MCF 10A (cell line): Measurements from ENCODE around the gene KIF19. TPM values are rescaled to one million over a fixed set of nuclear protein-coding genes. Genes with fewer than 3 reads are reported as not detected.

Experiments
- BruUV-seq: library from RNA; stranded (reverse); fragments of 400-500 nt; replicated peaks from 2 replicates; lab custom pipeline; 2021; lab: Mats Ljungman, UMichigan
- CTCF ChIA-PET: fragments of 300-600 bp; sonication (Branson Sonifier 250); formaldehyde crosslinking; extraction: SDS; loops from one replicate; lab custom pipeline; 2021; ENCODE audit warnings: antibody characterized with exemption, inconsistent platforms; lab: Yijun Ruan, JAX
- POLR2A ChIA-PET: fragments of 300-600, 350-650 bp; sonication (Branson Sonifier 250); formaldehyde crosslinking; extraction: SDS; loops from one replicate; lab custom pipeline; 2020; ENCODE audit warnings: antibody characterized with exemption, inconsistent platforms; lab: Yijun Ruan, JAX
- DNase-seq: peaks from one replicate; pipeline ENCODE4 v3.0.0-alpha.2; 2018; ENCODE audit not compliant: unreplicated experiment
- H3K27ac Mint-ChIP-seq: one replicate; pipeline ENCODE4 v1.8.0; 2022; ENCODE audit warnings: mild to moderate bottlenecking, low read depth, mixed read lengths; ENCODE audit not compliant: unreplicated experiment
- H3K27me3 Mint-ChIP-seq: one replicate; pipeline ENCODE4 v1.8.0; 2022; ENCODE audit warnings: mixed read lengths; ENCODE audit not compliant: insufficient read depth, unreplicated experiment
- H3K36me3 Mint-ChIP-seq: one replicate; pipeline ENCODE4 v1.8.0; 2022; ENCODE audit warnings: mild to moderate bottlenecking, moderate library complexity, mixed read lengths; ENCODE audit not compliant: insufficient read depth, unreplicated experiment
- H3K4me1 Mint-ChIP-seq: one replicate; pipeline ENCODE4 v1.8.0; 2022; ENCODE audit warnings: mixed read lengths; ENCODE audit not compliant: insufficient read depth, unreplicated experiment
- H3K4me3 Mint-ChIP-seq: one replicate; pipeline ENCODE4 v1.8.0; 2022; ENCODE audit warnings: mild to moderate bottlenecking, moderate library complexity, mixed read lengths; ENCODE audit not compliant: unreplicated experiment
- H3K9me3 Mint-ChIP-seq: one replicate; pipeline ENCODE4 v1.8.0; 2022; ENCODE audit warnings: mixed read lengths; ENCODE audit not compliant: unreplicated experiment
- intact Hi-C: fragments of 100-400 bp; cut with micrococcal nuclease; formaldehyde crosslinking; loops from 2 replicates; pipeline ENCODE4 v1.14.1; 2022
- total RNA-seq: library from RNA; stranded (reverse); gene quantifications from 2 replicates; pipeline ENCODE4 v1.2.3, GENCODE V29; 2022
- TF ChIP-seq, protein P1 (sequence below): fragments of 200-600 bp; IDR thresholded peaks from one replicate; pipeline ENCODE4 v1.8.0; 2022; ENCODE audit warnings: antibody characterized with exemption, mild to moderate bottlenecking; ENCODE audit not compliant: unreplicated experiment

The KIF19 gene
- total RNA-seq, 1 experiment from 2014 or later, result not detected

DNA sequence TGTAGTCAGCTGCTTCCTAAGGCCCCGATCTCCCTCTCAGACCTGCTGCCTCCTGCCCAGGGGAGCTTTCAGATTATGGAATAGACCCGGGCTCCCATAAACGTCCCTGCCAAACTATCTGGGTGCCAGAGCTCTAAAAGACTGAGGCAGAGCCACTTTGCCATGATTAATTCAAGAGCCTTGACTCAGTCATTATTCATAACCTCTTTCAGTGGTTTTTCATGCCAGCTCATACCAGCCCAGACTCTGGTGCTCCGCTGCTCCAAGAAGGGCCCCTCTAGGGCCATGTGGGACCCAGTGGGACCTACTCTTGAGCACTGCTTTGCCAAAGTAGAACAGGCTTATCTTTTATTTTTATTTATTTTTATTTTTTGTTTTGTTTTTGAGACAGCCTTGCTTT lies 28.1 kb upstream of the KIF19 start:
- no peak overlapping the region for H3K27ac Mint-ChIP-seq
- DNase-seq, result peak; percentile 13
- BruUV-seq, result no TSS peak
- intact Hi-C loops, result no loop called here
- H3K36me3 Mint-ChIP-seq, result peaks cover 6% of the 10 kb centered on the region
- peaks cover 6% of the 10 kb centered on the region for H3K4me1 Mint-ChIP-seq
- ChIA-PET POLR2A (no interaction called here), CTCF (interaction anchor here (0.7 to 1.0 kb wide), 5 partner anchors 11 to 493 kb away, joined by 3 read pairs; partner anchors contain the start of gene BTBD17)
- no peak overlapping the region for H3K4me3 Mint-ChIP-seq
- H3K27me3 Mint-ChIP-seq, result peaks cover 21% of the 10 kb centered on the region
- H3K9me3 Mint-ChIP-seq, result no peaks in the 10 kb centered on the region
- TF ChIP-seq, protein P1, sequence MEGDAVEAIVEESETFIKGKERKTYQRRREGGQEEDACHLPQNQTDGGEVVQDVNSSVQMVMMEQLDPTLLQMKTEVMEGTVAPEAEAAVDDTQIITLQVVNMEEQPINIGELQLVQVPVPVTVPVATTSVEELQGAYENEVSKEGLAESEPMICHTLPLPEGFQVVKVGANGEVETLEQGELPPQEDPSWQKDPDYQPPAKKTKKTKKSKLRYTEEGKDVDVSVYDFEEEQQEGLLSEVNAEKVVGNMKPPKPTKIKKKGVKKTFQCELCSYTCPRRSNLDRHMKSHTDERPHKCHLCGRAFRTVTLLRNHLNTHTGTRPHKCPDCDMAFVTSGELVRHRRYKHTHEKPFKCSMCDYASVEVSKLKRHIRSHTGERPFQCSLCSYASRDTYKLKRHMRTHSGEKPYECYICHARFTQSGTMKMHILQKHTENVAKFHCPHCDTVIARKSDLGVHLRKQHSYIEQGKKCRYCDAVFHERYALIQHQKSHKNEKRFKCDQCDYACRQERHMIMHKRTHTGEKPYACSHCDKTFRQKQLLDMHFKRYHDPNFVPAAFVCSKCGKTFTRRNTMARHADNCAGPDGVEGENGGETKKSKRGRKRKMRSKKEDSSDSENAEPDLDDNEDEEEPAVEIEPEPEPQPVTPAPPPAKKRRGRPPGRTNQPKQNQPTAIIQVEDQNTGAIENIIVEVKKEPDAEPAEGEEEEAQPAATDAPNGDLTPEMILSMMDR, result no peak

DNA sequence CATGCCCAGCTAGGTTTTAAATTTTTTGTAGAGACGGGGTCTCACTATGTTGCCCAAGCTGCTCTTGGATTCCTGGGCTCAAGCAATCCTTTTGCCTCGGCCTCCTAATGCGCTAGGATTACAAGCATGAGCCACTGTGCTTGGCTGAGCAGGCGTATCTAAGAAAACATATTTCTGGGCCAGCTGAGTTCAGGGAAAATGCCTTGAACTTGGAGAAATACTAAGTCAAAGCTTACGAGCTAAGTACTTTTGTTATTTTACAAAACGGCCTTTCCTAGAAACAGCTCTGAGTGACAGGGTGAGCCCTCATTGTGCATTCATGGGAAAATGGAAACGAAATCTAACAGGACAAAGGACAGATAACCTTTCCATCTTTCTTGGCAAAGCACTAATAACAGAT lies 27.2 kb upstream of the KIF19 start:
- H3K9me3 Mint-ChIP-seq, result no peaks in the 10 kb centered on the region
- ChIA-PET POLR2A (no interaction called here), CTCF (interaction anchor here (0.6 to 2.6 kb wide), 8 partner anchors 11 to 492 kb away, joined by 3 to 7 read pairs (median 3); partner anchors contain the start of gene BTBD17)
- H3K4me3 Mint-ChIP-seq, result no peak overlapping the region
- TF ChIP-seq, protein P1, result no peak
- intact Hi-C loops, result no loop called here
- H3K4me1 Mint-ChIP-seq, result peaks cover 6% of the 10 kb centered on the region
- BruUV-seq, result no TSS peak
- no peak overlapping the region for H3K27ac Mint-ChIP-seq
- no peak for DNase-seq
- H3K36me3 Mint-ChIP-seq, result peaks cover 6% of the 10 kb centered on the region
- peaks cover 21% of the 10 kb centered on the region for H3K27me3 Mint-ChIP-seq

DNA sequence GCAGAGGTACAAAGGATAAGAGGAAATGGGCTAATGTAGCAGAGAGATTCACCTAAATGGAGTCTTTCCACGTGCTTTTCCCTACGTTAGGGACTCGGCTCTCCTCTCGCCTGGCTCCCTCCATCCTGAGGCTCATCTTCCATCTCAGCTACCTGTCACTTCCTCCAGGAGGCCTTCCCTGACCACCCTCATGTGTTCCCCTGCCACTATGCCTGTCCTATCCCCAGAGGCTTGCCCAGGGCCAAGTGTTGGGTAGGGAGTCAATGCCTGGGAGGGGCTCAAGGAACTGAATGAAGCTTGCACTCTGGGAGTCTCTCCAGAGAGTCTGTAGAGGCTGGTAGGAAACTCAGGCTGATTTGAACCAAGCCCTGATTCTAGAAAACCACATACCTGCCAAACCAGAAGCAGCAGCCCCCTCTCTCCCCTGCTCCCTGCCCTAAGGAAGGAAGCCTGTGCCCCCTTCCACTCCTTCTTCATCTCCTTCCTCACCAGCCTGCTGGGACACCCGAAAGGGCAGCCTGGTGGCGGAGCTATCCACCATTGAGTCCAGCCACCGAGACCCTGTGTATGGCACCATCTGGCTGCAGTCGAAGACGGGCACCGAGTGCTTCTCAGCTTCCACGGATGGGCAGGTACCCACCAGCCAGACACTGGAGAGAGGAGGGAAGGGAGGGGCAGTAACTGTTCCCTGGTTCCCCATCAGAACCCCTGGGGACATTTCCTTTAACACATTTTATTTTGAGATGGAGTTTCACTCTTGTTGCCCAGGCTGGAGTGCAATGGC lies 26.6 kb upstream of the KIF19 start:
- H3K36me3 Mint-ChIP-seq, result peaks cover 6% of the 10 kb centered on the region
- H3K27ac Mint-ChIP-seq, result no peak overlapping the region
- H3K4me1 Mint-ChIP-seq, result peaks cover 6% of the 10 kb centered on the region
- POLR2A ChIA-PET, result interaction anchor here (0.7 kb wide), 1 partner anchor 288 kb away, joined by 3 read pairs; no protein-coding TSS in a partner anchor
- CTCF ChIA-PET, result interaction anchor here (0.6 to 2.6 kb wide), 7 partner anchors 12 to 474 kb away, joined by 3 to 7 read pairs (median 3); partner anchors contain the start of gene BTBD17
- BruUV-seq, result no TSS peak
- H3K9me3 Mint-ChIP-seq, result no peaks in the 10 kb centered on the region
- H3K27me3 Mint-ChIP-seq, result peaks cover 21% of the 10 kb centered on the region
- TF ChIP-seq, protein P1, result no peak
- DNase-seq, result no peak
- intact Hi-C loops, result no loop called here
- no peak overlapping the region for H3K4me3 Mint-ChIP-seq

DNA sequence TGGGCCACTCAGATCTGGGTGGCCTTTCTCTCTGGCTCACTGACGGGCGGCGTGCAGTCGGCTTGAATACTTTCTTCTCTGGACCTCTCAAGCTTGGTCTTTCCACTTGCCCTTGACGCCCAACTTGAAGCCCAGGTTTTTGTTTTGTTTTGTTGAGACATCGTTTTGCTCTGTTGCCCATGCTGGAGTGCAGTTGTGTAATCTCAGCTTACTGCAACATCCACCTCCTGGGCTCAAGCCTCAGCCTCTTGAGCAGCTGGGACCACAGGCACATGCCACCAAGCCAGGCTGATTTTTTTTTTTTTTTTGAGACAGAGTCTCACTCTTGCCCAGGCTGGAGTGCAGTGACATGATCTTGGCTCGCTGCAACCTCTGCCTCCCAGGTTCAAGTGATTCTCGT lies 22.7 kb upstream of the KIF19 start:
- no peaks in the 10 kb centered on the region for H3K9me3 Mint-ChIP-seq
- CTCF ChIA-PET, result interaction anchor here (0.6 to 2.9 kb wide), 4 partner anchors 20 to 134 kb away, joined by 4 to 10 read pairs (median 4); partner anchors contain the start of gene GPR142
- H3K4me3 Mint-ChIP-seq, result no peak overlapping the region
- H3K4me1 Mint-ChIP-seq, result peaks cover 6% of the 10 kb centered on the region
- BruUV-seq, result no TSS peak
- intact Hi-C loops, result no loop called here
- no peaks in the 10 kb centered on the region for H3K36me3 Mint-ChIP-seq
- TF ChIP-seq, protein P1, result no peak
- peak; percentile 6 for DNase-seq
- H3K27ac Mint-ChIP-seq, result no peak overlapping the region
- POLR2A ChIA-PET, result interaction anchor here (0.7 kb wide), 1 partner anchor 901 kb away, joined by 4 read pairs; no protein-coding TSS in a partner anchor
- peaks cover 34% of the 10 kb centered on the region for H3K27me3 Mint-ChIP-seq
